ENCODE results near the gene PEX12. TPM values are rescaled to one million over a fixed set of nuclear protein-coding genes. Genes with fewer than 3 reads are reported as not detected.

The PEX12 gene
- total and polyA plus RNA-seq, 9 of the 15 experiments (the other 6 are each of a cell fraction or from before 2014, with no cell fraction given): 4.0 to 12.4 (median 6.4) TPM

GRCh38 chr17:35577830-35578196 is 558 bp downstream of the PEX12 start (continued):
- TF ChIP-seq, protein P1, sequence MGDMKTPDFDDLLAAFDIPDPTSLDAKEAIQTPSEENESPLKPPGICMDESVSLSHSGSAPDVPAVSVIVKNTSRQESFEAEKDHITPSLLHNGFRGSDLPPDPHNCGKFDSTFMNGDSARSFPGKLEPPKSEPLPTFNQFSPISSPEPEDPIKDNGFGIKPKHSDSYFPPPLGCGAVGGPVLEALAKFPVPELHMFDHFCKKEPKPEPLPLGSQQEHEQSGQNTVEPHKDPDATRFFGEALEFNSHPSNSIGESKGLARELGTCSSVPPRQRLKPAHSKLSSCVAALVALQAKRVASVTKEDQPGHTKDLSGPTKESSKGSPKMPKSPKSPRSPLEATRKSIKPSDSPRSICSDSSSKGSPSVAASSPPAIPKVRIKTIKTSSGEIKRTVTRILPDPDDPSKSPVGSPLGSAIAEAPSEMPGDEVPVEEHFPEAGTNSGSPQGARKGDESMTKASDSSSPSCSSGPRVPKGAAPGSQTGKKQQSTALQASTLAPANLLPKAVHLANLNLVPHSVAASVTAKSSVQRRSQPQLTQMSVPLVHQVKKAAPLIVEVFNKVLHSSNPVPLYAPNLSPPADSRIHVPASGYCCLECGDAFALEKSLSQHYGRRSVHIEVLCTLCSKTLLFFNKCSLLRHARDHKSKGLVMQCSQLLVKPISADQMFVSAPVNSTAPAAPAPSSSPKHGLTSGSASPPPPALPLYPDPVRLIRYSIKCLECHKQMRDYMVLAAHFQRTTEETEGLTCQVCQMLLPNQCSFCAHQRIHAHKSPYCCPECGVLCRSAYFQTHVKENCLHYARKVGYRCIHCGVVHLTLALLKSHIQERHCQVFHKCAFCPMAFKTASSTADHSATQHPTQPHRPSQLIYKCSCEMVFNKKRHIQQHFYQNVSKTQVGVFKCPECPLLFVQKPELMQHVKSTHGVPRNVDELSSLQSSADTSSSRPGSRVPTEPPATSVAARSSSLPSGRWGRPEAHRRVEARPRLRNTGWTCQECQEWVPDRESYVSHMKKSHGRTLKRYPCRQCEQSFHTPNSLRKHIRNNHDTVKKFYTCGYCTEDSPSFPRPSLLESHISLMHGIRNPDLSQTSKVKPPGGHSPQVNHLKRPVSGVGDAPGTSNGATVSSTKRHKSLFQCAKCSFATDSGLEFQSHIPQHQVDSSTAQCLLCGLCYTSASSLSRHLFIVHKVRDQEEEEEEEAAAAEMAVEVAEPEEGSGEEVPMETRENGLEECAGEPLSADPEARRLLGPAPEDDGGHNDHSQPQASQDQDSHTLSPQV (IDR thresholded peaks at IDR 0.05): 0 out of 2 replicates have a peak, but pooled peaks have one; percentile 53
- TF ChIP-seq HNRNPUL1 (IDR thresholded peaks at IDR 0.05; ENCODE audit: low read length) (no peak), PKNOX1 (IDR thresholded peaks at IDR 0.05) (peak; percentile 16; the same call in 1 of the 2 replicates), SP1 (CRISPR knock-in tag; IDR thresholded peaks at IDR 0.05) (no peak), ZNF830 (CRISPR knock-in tag; IDR thresholded peaks at IDR 0.05) (no peak), SMARCA4 (IDR thresholded peaks at IDR 0.05) (no peak), MNT (conservative IDR thresholded peaks at IDR 0.05) (no peak), WHSC1 (IDR thresholded peaks at IDR 0.05; ENCODE audit: low read length) (no peak), FOXK1 (CRISPR knock-in tag; IDR thresholded peaks at IDR 0.05; ENCODE audit: borderline replicate concordance) (no peak)
- TF ChIP-seq, protein P2, sequence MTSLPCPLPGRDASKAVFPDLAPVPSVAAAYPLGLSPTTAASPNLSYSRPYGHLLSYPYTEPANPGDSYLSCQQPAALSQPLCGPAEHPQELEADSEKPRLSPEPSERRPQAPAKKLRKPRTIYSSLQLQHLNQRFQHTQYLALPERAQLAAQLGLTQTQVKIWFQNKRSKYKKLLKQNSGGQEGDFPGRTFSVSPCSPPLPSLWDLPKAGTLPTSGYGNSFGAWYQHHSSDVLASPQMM (CRISPR knock-in tag; IDR thresholded peaks at IDR 0.05): no peak
- TF ChIP-seq, protein P3, sequence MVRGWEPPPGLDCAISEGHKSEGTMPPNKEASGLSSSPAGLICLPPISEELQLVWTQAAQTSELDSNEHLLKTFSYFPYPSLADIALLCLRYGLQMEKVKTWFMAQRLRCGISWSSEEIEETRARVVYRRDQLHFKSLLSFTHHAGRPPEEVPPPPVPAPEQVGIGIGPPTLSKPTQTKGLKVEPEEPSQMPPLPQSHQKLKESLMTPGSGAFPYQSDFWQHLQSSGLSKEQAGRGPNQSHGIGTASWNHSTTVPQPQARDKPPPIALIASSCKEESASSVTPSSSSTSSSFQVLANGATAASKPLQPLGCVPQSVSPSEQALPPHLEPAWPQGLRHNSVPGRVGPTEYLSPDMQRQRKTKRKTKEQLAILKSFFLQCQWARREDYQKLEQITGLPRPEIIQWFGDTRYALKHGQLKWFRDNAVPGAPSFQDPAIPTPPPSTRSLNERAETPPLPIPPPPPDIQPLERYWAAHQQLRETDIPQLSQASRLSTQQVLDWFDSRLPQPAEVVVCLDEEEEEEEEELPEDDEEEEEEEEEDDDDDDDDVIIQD (CRISPR knock-in tag; IDR thresholded peaks at IDR 0.05): no peak
- TF ChIP-seq, protein P4, sequence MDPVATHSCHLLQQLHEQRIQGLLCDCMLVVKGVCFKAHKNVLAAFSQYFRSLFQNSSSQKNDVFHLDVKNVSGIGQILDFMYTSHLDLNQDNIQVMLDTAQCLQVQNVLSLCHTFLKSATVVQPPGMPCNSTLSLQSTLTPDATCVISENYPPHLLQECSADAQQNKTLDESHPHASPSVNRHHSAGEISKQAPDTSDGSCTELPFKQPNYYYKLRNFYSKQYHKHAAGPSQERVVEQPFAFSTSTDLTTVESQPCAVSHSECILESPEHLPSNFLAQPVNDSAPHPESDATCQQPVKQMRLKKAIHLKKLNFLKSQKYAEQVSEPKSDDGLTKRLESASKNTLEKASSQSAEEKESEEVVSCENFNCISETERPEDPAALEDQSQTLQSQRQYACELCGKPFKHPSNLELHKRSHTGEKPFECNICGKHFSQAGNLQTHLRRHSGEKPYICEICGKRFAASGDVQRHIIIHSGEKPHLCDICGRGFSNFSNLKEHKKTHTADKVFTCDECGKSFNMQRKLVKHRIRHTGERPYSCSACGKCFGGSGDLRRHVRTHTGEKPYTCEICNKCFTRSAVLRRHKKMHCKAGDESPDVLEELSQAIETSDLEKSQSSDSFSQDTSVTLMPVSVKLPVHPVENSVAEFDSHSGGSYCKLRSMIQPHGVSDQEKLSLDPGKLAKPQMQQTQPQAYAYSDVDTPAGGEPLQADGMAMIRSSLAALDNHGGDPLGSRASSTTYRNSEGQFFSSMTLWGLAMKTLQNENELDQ (CRISPR knock-in tag; IDR thresholded peaks at IDR 0.05; ENCODE audit: borderline replicate concordance): no peak
- TF ChIP-seq, protein P5, sequence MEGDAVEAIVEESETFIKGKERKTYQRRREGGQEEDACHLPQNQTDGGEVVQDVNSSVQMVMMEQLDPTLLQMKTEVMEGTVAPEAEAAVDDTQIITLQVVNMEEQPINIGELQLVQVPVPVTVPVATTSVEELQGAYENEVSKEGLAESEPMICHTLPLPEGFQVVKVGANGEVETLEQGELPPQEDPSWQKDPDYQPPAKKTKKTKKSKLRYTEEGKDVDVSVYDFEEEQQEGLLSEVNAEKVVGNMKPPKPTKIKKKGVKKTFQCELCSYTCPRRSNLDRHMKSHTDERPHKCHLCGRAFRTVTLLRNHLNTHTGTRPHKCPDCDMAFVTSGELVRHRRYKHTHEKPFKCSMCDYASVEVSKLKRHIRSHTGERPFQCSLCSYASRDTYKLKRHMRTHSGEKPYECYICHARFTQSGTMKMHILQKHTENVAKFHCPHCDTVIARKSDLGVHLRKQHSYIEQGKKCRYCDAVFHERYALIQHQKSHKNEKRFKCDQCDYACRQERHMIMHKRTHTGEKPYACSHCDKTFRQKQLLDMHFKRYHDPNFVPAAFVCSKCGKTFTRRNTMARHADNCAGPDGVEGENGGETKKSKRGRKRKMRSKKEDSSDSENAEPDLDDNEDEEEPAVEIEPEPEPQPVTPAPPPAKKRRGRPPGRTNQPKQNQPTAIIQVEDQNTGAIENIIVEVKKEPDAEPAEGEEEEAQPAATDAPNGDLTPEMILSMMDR (IDR thresholded peaks at IDR 0.05 in 2 of 3, conservative IDR thresholded peaks at IDR 0.05 in 1 of 3; ENCODE audit: insufficient read depth in 2 of 3, low read depth in 1 of 3, low read length in 3 of 3): no peak

Data from K562 (cell line).